Bronchial epithelial cell (primary cell): Measurements from ENCODE around the gene MGAT4A. TPM values are rescaled to one million over a fixed set of nuclear protein-coding genes. Genes with fewer than 3 reads are reported as not detected.

Experiments used
- DNase-seq: peaks from one replicate; pipeline ENCODE4 v3.0.0-alpha.2; 2010; ENCODE audit warnings: low read depth
- FAIRE-seq: peaks from 2 replicates; lab custom pipeline; 2011; peaks lifted over from hg19 to GRCh38; lab: Jason Lieb, UNC
- H3K27me3 ChIP-seq: 2 replicates; pipeline ENCODE4 v1.5.1; 2011; ENCODE audit warnings: low read length; ENCODE audit not compliant: control insufficient read depth, insufficient read depth
- H3K36me3 ChIP-seq: 2 replicates; pipeline ENCODE4 v1.5.1; 2011; ENCODE audit warnings: low read length; ENCODE audit not compliant: control insufficient read depth, insufficient read depth
- H3K4me3 ChIP-seq: 2 replicates; pipeline ENCODE4 v1.5.1; 2011; ENCODE audit warnings: mild to moderate bottlenecking, low read depth, low read length, control low read depth
- CTCF ChIP-seq: IDR thresholded peaks from 2 replicates; pipeline ENCODE4 v1.5.1; 2011; ENCODE audit warnings: mild to moderate bottlenecking, moderate library complexity, low read length, control low read depth, inconsistent platforms; ENCODE audit not compliant: insufficient read depth, severe bottlenecking
- total RNA-seq: library from RNA; depleted of rRNA; stranded (reverse); fragments of >200 nt; gene quantifications from 2 replicates; pipeline ENCODE4 v1.2.1, GENCODE V29; 2014

The MGAT4A gene
- total RNA-seq, 1 donor from 2014 or later: 3.9 TPM

- DNase-seq: peak; percentile 40
- no peaks in the 10 kb centered on the region for H3K27me3 ChIP-seq
- TF ChIP-seq CTCF: no peak
Observed at GRCh38 chr2:98743835-98744234, 12.9 kb upstream of the MGAT4A start.

GRCh38 chr2:98739020-98739419 lies 8.1 kb upstream of the MGAT4A start:
- no peak for TF ChIP-seq CTCF
- FAIRE-seq (no peak), DNase-seq (no peak)
- H3K36me3 ChIP-seq: no peaks in the 10 kb centered on the region
- H3K27me3 ChIP-seq: no peaks in the 10 kb centered on the region
- no peak overlapping the region for H3K4me3 ChIP-seq

More at GRCh38 chr2:98743835-98744234, 12.9 kb upstream of the MGAT4A start:
- FAIRE-seq: no peak
- H3K36me3 ChIP-seq: no peaks in the 10 kb centered on the region
- H3K4me3 ChIP-seq: no peak overlapping the region

GRCh38 chr2:98738304-98738703 lies 7.4 kb upstream of the MGAT4A start:
- H3K27me3 ChIP-seq: no peaks in the 10 kb centered on the region
- DNase-seq (no peak), FAIRE-seq (no peak)
- H3K36me3 ChIP-seq: no peaks in the 10 kb centered on the region
- TF ChIP-seq CTCF: no peak
- H3K4me3 ChIP-seq: no peak overlapping the region

DNA sequence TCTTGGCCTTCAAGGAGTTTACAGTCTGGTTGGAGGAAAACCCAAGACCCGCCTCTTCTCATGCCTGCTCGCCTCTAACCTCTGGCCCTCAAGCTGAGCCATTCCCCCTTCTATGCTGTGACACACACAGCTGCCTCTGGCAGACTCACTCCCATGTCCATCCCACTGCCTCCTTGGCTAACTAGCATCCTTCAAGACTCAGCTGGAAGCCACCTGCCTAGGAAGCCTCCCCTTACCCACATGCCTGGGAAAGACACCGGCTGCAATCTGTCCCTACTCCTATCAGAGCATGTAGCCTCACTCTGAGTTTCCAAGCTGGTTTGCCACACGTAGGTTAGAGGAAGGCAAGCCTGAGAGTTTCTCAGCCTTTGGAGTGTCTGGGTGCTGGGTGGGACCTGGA lies 6.9 kb upstream of the MGAT4A start:
- FAIRE-seq: no peak
- no peak for TF ChIP-seq CTCF

GRCh38 chr2:98736464-98736889 lies 5.5 kb upstream of the MGAT4A start:
- Histone ChIP-seq H3K36me3 (no peaks in the 10 kb centered on the region), H3K27me3 (no peaks in the 10 kb centered on the region), H3K4me3 (no peak overlapping the region)
- no peak for TF ChIP-seq CTCF
- peak; percentile 25 for DNase-seq
- FAIRE-seq: no peak

More for the DNA sequence above, 6.9 kb upstream of the MGAT4A start:
- H3K36me3 ChIP-seq: no peaks in the 10 kb centered on the region
- no peaks in the 10 kb centered on the region for H3K27me3 ChIP-seq
- no peak overlapping the region for H3K4me3 ChIP-seq
- DNase-seq: no peak

DNA sequence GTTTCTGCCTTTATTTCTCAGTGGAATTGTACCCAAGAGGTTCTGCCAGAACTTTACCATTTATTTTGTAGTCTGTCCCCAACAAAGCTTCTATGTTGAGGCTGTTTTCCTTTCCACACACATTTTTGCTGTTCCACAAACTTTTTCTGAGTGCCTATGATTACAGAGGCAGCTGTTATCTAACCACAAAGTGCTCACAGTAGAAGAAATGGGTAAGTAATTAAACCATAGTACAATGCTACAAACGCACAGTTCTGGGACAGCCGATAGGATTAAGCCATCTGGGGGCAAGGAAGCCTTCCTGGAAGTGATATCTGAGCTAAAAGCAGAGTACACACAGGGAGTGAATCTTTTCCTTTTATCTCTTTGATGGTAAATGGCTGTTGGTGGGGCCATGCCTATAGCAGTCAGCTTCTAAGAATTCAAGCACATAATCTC lies 3.9 kb upstream of the MGAT4A start:
- H3K36me3 ChIP-seq: no peaks in the 10 kb centered on the region
- FAIRE-seq (no peak), DNase-seq (no peak)
- no peak overlapping the region for H3K4me3 ChIP-seq
- H3K27me3 ChIP-seq: peaks cover 1% of the 10 kb centered on the region
- TF ChIP-seq CTCF: no peak
